ENCODE measurements around the gene DNAJC13.

- TF ChIP-seq EZH2 (IDR thresholded peaks at IDR 0.05; ENCODE audit: borderline replicate concordance) (no peak), CTCF (IDR thresholded peaks at IDR 0.05; ENCODE audit: poor library complexity) (no peak), EZH2phosphoT487 (IDR thresholded peaks at IDR 0.05; ENCODE audit: low read depth, severe bottlenecking, unreplicated experiment) (no peak)
These were observed 31.0 kb upstream of the DNAJC13 start for GRCh38 chr3:132386259-132386658.
